Measurements from ENCODE around the gene PCNT.

PCNT gene

DNA sequence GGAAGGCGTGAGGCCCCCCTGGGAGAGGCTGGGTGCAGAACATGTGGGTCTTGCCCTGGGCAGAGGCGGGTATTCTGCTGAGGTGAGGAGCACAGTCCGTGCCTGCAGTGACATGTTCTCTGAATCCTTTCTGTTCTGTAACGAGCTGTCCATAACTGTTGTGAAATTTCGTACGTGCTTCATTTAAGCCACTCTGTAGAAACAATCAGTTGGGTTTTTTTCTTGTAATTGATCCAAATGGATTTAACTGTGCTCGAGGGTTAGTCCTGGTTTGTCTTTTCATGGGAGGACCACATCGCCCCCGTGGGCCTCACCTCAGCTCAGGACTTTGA, 89.4 kb downstream of the PCNT start:
- no peak for DNase-seq

DNA sequence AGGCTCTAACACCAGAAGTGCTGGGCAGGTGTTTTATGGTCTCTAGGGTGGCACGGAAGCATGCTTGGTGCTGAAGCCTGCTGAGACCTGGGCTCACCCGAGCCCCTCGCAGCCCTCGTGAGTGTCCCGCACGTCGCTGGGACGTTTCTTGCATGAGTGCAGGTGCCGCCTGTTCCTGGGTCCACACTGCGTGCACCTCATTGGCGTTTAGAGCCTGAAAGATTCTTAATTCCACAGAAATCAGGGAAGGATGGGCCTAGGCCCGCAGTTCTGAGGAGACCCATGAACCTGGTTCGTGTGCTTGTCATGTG, 91.0 kb downstream of the PCNT start:
- DNase-seq, result no peak

- DNase-seq, result no peak
Observed at GRCh38 chr21:46416551-46416950, 92.6 kb downstream of the PCNT start.

- no peak for DNase-seq
Observed at GRCh38 chr21:46418265-46418946, 94.5 kb downstream of the PCNT start.

DNA sequence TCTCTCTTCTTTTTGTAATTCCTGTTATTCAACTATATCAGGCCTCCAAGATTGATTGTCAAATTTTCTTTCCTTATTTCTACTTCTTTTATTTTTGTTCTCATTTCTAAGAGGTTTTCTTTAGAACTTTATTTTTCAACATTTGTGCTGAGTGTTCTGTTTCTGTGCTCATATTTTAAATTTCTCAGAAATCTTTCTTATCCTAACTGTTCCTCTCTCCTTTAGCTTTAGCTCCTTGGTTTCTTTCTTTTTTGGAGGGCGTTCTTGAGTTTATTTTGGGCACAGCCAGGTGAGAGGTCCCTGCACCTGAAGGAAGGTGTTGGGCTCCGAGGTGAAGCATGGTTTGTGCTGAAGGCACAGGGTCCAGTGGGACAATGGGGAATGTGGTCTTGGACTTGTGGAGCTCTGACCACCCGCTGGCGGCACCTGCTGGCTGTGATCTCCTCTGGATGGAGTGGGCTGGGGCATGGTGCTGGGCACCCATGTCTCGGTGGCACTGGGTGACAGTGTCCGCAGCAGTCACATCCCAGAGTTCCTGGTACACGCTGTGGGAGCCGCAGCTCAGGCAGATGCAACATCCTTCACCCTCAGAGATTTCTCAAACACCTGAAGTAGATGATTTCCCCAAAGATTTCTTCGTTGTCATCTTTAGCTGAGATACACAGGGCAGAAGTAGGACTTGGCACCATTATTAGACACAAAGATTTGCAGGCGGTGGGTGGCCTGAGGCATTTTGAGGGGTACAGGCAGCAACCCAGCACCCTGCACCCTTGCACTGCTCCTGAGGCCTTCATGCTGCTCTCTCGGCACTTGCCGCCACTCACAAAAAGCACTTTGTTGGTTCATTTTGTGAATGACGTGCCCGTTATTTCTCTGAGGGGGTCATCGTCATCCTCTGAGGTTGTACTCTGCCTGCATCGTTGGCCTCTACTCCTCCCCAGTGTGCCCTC, 96.6 kb downstream of the PCNT start:
- DNase-seq, result no peak

GRCh38 chr21:46421191-46421750, 97.3 kb downstream of the PCNT start:
- DNase-seq, result no peak

GRCh38 chr21:46421756-46422555, 98.0 kb downstream of the PCNT start:
- no peak for DNase-seq

GRCh38 chr21:46422636-46423241, 98.8 kb downstream of the PCNT start:
- no peak for DNase-seq

DNA sequence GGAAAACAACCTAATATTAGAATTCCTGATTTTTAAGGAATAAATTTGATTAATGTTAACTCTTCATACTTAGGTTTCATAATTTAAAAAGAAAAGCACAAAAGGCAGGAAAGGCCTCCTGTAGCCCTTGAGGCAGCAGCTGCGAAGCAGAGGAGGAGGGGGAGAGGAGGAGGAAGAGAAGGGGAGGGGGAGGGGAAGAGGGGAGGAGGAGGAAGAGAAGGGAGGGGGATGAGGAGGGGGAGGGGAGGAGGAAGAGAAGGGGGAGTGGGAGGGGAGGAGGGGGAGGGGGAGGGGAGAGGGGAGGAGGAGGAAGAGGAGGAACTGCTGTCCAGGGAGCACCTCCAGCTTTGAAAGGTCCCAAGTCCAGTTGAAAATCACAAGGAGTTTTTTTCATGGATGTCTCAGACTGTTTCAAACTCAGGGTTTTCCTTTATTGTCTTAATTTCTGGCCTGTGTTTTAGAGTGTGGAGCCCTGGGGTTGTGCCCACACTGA, 99.6 kb downstream of the PCNT start:
- DNase-seq, result no peak

DNA sequence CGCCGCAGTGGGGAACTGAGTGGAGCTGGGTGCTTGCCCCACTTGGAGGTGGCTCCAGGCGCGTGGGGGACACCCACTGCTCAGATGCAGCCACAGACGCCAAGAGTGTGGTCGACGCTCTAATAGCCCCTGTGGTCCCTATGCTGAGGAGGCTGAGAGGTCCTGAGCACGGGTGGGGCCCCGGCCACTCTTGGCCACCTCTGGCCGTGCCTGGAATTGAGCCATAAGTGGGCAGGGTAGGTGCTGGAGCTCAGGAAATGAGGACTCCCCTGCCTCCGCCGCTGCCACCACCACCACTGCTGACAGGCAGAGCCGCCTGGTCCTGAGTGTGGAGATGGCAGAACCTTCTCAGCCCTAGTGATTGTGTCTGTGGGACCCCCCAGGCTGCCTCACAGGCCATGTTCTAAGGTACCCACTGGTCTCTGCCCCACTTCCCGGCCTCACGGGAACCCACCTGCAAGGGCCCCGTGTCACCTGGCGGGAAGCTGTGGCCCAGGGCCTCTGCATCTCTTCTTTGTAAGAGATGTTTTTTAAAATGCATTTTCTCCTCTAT, 100.2 kb downstream of the PCNT start:
- DNase-seq, result peak in 1 of 4 experiments; percentile 17

GRCh38 chr21:46424621-46425020, 100.7 kb downstream of the PCNT start:
- peak in 1 of 4 experiments; percentile 8 for DNase-seq

GRCh38 chr21:46425041-46425440, 101.1 kb downstream of the PCNT start:
- DNase-seq, result no peak

- DNase-seq, result peak in 2 of 4 experiments; percentile 7 to 10
Observed at GRCh38 chr21:46425571-46425970, 101.6 kb downstream of the PCNT start.

GRCh38 chr21:46426313-46427046, 102.5 kb downstream of the PCNT start:
- no peak for DNase-seq

GRCh38 chr21:46427516-46427915, 103.6 kb downstream of the PCNT start:
- DNase-seq, result no peak

DNA sequence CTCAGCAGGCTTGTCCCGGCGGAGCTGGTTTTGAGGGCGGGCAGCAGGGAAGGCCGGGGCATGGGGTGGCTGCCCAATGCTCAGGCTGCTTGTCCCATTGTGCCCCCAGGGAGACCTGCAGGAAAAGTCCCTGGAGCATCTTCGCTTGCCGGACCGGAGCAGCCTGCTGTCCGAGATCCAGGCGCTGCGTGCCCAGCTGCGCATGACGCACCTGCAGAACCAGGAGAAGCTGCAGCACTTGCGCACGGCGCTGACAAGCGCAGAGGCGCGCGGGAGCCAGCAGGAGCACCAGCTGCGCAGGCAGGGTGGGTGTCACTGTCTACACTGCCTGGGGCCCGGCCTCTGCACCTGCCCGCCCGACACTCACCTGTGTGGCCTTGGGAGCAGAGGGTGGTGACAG, 104.3 kb downstream of the PCNT start:
- DNase-seq, result no peak

DNA sequence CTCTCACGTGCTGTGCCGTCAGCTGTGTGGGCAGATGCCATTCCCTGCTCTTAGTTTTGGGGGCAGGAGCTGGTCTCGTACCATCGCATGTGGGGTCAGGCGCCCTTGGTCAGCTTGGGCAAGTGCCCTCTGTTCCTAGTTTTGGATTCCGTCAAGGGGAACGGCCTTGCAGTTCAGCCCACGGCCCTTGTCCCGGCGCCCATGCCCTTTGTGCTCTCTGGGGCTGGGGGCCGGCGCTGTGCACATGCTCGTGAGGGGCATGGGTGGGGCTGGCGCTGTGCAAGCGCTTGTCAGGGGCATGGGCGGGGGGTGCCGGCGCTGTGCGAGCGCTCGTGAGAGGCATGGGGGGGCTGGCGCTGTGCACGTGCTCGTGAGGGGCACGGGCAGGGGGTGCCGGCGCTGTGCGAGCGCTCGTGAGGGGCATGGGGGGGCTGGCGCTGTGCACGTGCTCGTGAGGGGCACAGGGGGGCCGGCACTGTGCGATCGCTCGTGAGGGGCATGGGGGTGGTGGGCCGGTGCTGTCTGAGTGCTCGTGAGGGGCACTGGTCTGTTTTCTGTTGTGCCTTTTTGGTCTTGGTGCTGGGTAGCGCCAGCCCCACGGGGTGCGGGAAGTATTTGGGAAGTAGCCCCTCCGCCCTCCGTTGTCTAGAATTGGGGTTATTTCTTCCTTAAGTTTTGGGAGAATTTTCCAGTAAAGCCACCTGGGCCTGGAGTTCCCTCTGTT, 105.2 kb downstream of the PCNT start:
- DNase-seq, result no peak

DNA sequence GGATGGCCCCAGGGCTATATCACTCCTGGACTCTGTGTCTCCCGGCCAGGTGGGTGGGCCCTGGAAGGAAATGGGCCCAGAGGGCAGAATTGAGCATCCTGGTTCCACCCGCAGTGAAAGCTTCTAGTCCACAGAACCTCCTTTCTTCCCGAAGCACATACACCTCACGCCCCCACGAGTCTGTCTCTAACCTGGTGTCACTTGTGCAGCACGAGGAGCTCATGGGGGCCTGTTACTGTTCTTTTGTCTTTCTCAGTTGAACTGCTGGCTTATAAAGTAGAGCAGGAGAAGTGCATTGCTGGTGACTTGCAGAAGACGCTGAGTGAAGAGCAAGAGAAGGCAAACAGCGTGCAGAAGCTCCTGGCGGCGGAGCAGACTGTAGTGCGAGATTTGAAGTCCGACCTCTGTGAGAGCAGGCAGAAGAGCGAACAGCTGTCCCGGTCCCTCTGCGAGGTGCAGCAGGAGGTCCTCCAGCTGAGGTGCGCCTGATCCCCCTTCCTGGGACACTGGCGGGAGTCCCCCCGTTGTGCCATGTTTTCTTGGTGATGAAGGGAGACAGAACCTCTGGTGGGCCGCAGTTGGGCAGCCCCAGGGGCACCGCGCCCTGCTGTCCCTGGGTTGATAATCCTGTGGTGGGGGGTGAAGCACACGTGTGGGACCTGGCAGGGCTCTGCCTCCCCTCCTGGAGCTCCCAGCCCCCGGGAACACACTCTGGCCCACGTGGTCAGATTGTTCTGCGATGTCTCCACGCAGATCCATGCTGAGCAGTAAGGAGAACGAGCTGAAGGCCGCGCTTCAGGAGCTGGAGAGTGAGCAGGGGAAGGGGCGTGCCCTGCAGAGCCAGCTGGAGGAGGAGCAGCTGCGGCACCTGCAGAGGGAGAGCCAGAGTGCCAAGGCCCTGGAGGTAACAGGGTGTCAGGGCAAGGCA, 106.1 kb downstream of the PCNT start:
- DNase-seq, result no peak

GRCh38 chr21:46431448-46431847, 107.5 kb downstream of the PCNT start:
- DNase-seq, result no peak

Data from activated naive CD4-positive, alpha-beta T cell (primary cell).